ENCODE results near the gene CPB2.
A peak's percentile ranks its signal among the peaks of the same experiment; 100 is the strongest.

The CPB2 gene

DNA sequence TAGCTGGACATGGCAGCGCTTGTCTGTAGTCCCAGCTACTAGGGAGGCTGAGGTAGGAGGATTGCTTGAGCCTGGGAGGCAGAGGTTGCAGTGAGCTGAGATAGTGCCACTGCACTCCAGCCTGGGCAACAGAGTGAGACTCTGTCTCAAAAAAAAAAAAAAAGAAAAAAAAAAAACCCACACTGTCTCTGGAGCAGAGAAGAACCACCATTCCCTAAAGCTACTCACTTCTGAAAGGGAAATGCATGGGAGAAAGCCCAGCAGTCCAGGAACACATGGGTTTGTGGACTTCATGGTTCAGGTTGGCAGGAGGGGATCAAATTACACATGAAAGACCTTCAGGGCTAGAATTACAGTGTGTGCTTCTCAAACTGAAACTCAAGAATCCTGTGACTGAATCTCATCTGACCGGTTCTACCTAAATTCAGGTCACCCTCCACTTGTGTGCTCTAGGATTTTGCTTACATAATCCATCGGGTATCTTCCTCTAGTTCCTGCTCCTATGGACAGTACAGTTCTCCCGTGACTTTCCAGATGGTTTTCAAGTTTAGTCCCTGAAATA is 30.2 kb upstream of the CPB2 start:
- peaks cover 97% of the 10 kb centered on the region for H3K36me3 Mint-ChIP-seq (ENCODE audit: low read depth)
- DNase-seq = no peak
- H3K9me3 Mint-ChIP-seq = no peaks in the 10 kb centered on the region
- peaks cover 36% of the 10 kb centered on the region for H3K4me1 Mint-ChIP-seq (ENCODE audit: low read depth)
- no peak overlapping the region for H3K4me3 Mint-ChIP-seq
- H3K27me3 Mint-ChIP-seq = no peaks in the 10 kb centered on the region
- H3K27ac Mint-ChIP-seq = peak overlapping the region; percentile 89

GRCh38 chr13:46134494-46134893 is 29.7 kb upstream of the CPB2 start:
- H3K4me1 Mint-ChIP-seq (ENCODE audit: low read depth) = peaks cover 32% of the 10 kb centered on the region
- peaks cover 98% of the 10 kb centered on the region for H3K36me3 Mint-ChIP-seq (ENCODE audit: low read depth)
- peak overlapping the region; percentile 89 for H3K27ac Mint-ChIP-seq
- H3K27me3 Mint-ChIP-seq = no peaks in the 10 kb centered on the region
- no peak for DNase-seq
- H3K9me3 Mint-ChIP-seq = no peaks in the 10 kb centered on the region
- no peak overlapping the region for H3K4me3 Mint-ChIP-seq

GRCh38 chr13:46132109-46132508 is 27.3 kb upstream of the CPB2 start:
- H3K36me3 Mint-ChIP-seq (ENCODE audit: low read depth) = peaks cover 99% of the 10 kb centered on the region

DNA sequence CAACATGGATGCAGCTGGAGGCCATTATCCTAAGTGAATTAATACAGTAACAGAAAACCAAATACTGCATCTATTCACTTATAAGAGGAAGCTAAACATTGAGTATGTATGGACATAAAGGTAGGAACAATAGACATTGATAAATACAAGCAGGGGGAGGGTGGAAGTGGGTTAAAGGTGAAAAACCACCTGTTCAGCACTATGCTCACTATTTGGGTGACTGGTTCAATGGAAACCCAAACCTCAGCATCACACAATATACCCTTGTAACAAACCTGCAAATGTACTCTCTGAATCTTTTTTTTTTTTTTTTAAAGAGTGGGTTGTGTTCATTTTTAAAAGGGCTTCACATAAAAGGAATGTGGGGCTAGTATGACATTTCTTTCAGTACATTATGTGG is 26.9 kb upstream of the CPB2 start:
- Mint-ChIP-seq H3K27ac (peak overlapping the region; percentile 84), H3K4me1 (ENCODE audit: low read depth) (peaks cover 29% of the 10 kb centered on the region), H3K9me3 (no peaks in the 10 kb centered on the region), H3K4me3 (no peak overlapping the region), H3K36me3 (ENCODE audit: low read depth) (peaks cover 99% of the 10 kb centered on the region), H3K27me3 (no peaks in the 10 kb centered on the region)
- DNase-seq = no peak

More at GRCh38 chr13:46132109-46132508, 27.3 kb upstream of the CPB2 start:
- Mint-ChIP-seq H3K4me3 (no peak overlapping the region), H3K27ac (peak overlapping the region; percentile 84), H3K4me1 (ENCODE audit: low read depth) (peaks cover 25% of the 10 kb centered on the region), H3K9me3 (no peaks in the 10 kb centered on the region), H3K27me3 (no peaks in the 10 kb centered on the region)
- DNase-seq = no peak

- H3K4me1 Mint-ChIP-seq (ENCODE audit: low read depth) = peaks cover 35% of the 10 kb centered on the region
- H3K27ac Mint-ChIP-seq = peak overlapping the region; percentile 83
- no peak for DNase-seq
- H3K36me3 Mint-ChIP-seq (ENCODE audit: low read depth) = peaks cover 96% of the 10 kb centered on the region
- H3K9me3 Mint-ChIP-seq = no peaks in the 10 kb centered on the region
- no peaks in the 10 kb centered on the region for H3K27me3 Mint-ChIP-seq
- H3K4me3 Mint-ChIP-seq = no peak overlapping the region
These were observed 25.3 kb upstream of the CPB2 start for GRCh38 chr13:46129955-46130618.

DNA sequence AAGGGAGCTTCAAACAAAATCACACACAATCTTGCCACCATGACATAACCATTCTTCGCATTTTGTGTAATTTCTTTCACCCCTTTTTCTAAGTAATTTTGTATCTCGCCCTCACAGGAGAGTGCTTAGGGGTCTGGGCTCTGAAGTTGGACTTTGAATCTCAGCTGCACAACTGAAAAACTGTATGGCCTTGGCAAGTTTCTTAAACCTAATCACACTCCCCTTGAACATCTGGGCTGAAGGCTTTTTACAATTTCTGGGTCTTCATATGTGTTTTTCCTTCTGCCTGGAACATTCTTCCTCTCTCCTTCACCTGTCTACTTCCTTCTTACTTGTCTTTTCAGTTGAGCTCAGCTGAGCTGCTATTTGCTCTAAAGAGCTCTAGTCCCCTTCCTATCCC is 24.3 kb upstream of the CPB2 start:
- Mint-ChIP-seq H3K27ac (peak overlapping the region; percentile 61), H3K4me1 (ENCODE audit: low read depth) (peaks cover 43% of the 10 kb centered on the region), H3K36me3 (ENCODE audit: low read depth) (peaks cover 87% of the 10 kb centered on the region), H3K27me3 (no peaks in the 10 kb centered on the region), H3K9me3 (no peaks in the 10 kb centered on the region), H3K4me3 (no peak overlapping the region)
- no peak for DNase-seq

- Mint-ChIP-seq H3K4me3 (no peak overlapping the region), H3K27me3 (no peaks in the 10 kb centered on the region), H3K27ac (peak overlapping the region; percentile 71), H3K4me1 (ENCODE audit: low read depth) (peaks cover 45% of the 10 kb centered on the region), H3K9me3 (no peaks in the 10 kb centered on the region), H3K36me3 (ENCODE audit: low read depth) (peaks cover 71% of the 10 kb centered on the region)
- DNase-seq = no peak
These were observed 22.7 kb upstream of the CPB2 start for GRCh38 chr13:46127358-46128023.

- Mint-ChIP-seq H3K4me3 (no peak overlapping the region), H3K27ac (peak overlapping the region; percentile 30), H3K36me3 (ENCODE audit: low read depth) (peaks cover 64% of the 10 kb centered on the region)
These were observed 21.9 kb upstream of the CPB2 start for GRCh38 chr13:46126552-46127357.

DNA sequence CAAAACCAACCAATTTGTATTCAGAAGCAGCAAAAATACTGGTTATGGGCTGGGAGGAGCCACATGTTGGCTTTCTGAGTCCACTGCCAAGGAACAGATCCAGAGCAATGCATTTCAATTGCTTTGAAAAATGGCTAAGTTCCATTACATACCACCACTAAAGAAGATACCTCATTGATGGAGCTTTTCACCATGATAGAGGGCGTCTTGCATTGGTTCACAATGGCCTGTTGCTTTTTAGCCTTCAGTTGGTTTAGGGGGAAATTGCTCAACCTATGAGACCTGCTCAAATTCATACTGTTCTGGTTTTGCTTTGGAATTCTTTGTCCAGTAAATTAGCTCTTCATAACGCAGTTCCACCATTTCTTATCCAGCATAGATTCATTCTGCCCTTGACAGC is 21.2 kb upstream of the CPB2 start:
- DNase-seq = no peak
- Mint-ChIP-seq H3K36me3 (ENCODE audit: low read depth) (peaks cover 57% of the 10 kb centered on the region), H3K27me3 (no peaks in the 10 kb centered on the region), H3K4me1 (ENCODE audit: low read depth) (peaks cover 48% of the 10 kb centered on the region), H3K9me3 (no peaks in the 10 kb centered on the region), H3K4me3 (no peak overlapping the region), H3K27ac (peak overlapping the region; percentile 79)

More at GRCh38 chr13:46126552-46127357, 21.9 kb upstream of the CPB2 start:
- Mint-ChIP-seq H3K9me3 (no peaks in the 10 kb centered on the region), H3K27me3 (no peaks in the 10 kb centered on the region), H3K4me1 (ENCODE audit: low read depth) (peaks cover 47% of the 10 kb centered on the region)
- peak; percentile 74 for DNase-seq

DNA sequence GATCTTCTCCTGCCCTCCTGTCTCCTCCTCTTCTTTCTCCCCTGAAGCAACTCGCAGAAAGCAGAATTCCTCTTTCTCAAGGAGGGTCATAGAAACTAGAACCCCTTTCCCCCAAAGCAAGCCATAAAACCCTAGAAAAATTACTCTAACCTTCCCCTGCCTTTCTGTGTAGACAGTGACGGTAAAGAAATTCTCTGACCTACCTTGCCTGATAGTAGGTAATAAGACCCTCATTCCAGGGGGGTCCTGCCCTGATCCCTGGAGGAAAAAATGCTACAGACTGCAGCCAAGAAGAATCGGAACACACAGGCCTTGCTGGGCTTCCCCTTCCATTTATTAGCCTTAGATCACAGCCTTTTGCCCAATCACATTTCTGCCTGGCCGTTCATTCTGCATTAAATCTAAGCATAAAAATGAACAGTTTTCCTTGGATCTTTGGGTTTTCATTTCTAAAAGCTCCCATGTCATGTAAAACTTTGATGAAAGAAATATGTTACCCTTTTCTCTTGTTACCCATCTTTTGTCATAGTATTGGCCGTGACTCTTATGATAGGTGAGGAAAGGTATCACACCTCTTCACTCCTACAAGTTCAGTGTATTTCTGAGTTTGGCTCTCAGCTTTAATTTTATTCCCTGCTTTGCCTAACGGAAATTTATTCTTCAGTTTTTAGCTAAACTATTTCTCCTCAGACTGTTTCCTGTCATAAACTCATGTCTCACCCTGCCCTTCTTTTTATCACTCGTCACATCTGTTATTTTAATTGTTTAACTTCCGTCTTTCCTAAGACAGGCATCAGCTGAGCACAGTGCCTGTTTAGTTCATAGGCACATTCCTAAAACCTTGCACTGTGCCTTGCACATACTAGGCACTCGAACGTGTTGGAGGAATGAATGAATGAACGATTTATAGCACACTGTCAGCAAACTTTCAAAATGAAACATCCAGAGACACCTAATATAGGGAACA is 20.4 kb upstream of the CPB2 start:
- Mint-ChIP-seq H3K27ac (peak overlapping the region; percentile 79), H3K27me3 (no peaks in the 10 kb centered on the region), H3K36me3 (ENCODE audit: low read depth) (peaks cover 49% of the 10 kb centered on the region), H3K9me3 (no peaks in the 10 kb centered on the region), H3K4me1 (ENCODE audit: low read depth) (peaks cover 48% of the 10 kb centered on the region), H3K4me3 (no peak overlapping the region)
- no peak for DNase-seq

DNA sequence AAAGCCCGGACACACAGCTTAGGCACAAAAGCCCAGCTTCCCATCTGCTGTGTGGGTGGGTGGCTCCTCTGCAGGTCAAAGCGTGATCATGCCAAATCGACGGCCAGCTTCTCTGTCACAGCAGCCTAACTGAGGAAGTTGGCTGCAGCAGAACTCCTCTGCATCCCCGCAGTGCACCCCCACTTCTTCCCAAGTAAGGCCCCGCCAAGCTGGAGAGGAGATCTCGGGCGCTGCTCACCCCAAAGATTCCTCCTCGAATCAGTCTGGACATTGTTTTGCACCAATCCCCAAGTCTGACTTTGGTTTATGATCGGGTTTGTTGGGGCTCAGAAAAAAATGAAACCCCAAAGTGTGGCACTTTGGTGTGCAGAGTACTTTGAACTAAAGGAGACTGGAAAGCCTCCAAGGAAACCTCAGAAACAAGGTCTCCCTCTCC is 19.7 kb upstream of the CPB2 start:
- Mint-ChIP-seq H3K36me3 (ENCODE audit: low read depth) (peaks cover 42% of the 10 kb centered on the region), H3K9me3 (no peaks in the 10 kb centered on the region), H3K27ac (peak overlapping the region; percentile 79), H3K4me1 (ENCODE audit: low read depth) (peaks cover 48% of the 10 kb centered on the region), H3K4me3 (no peak overlapping the region), H3K27me3 (no peaks in the 10 kb centered on the region)
- peak; percentile 53 for DNase-seq

GRCh38 chr13:46122304-46122703 is 17.5 kb upstream of the CPB2 start:
- peaks cover 19% of the 10 kb centered on the region for H3K36me3 Mint-ChIP-seq (ENCODE audit: low read depth)
- peaks cover 45% of the 10 kb centered on the region for H3K4me1 Mint-ChIP-seq (ENCODE audit: low read depth)
- DNase-seq = no peak
- no peaks in the 10 kb centered on the region for H3K9me3 Mint-ChIP-seq
- H3K27me3 Mint-ChIP-seq = no peaks in the 10 kb centered on the region
- no peak overlapping the region for H3K27ac Mint-ChIP-seq
- no peak overlapping the region for H3K4me3 Mint-ChIP-seq

DNA sequence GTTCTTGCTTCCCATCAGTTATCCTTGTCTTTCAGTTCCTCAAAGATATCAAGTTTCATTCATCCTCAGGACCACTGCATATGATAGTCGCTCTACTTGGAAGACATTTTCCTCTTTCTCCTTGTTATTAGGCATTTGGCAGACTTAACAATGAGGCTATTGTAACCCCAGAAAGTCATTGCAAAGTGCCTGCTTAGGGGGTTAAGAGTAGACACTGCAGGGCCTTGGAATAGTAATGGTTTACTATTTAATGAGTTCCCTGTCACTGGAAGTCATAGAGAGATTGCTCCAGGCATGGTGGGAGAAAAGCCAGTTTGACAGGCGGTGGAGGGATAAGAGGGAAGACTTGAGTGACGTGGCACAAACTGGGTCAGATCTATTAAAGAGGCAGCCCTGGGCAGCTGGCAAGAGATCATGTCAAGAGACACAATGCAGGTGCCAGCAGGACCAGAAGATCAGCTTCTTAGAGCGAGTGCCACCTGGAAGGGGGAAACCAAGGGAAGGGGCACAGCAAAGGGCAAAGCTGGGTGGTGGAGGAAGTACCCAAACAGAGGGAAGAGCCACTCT is 16.8 kb upstream of the CPB2 start:
- no peak overlapping the region for H3K4me3 Mint-ChIP-seq
- H3K9me3 Mint-ChIP-seq = no peaks in the 10 kb centered on the region
- H3K27me3 Mint-ChIP-seq = no peaks in the 10 kb centered on the region
- H3K27ac Mint-ChIP-seq = no peak overlapping the region
- H3K4me1 Mint-ChIP-seq (ENCODE audit: low read depth) = peaks cover 39% of the 10 kb centered on the region
- peaks cover 13% of the 10 kb centered on the region for H3K36me3 Mint-ChIP-seq (ENCODE audit: low read depth)
- no peak for DNase-seq
